ENCODE results near the gene GNLY. TPM values are rescaled to one million over a fixed set of nuclear protein-coding genes. Genes with fewer than 3 reads are reported as not detected.

Gene GNLY
- total RNA-seq, 2 experiments from 2014 or later, result 2.6 to 3.2 TPM

GRCh38 chr2:85695691-85696668 is 1.8 kb downstream of the GNLY start:
- Mint-ChIP-seq H3K36me3 (ENCODE audit: low read depth) (no peaks in the 10 kb centered on the region), H3K9me3 (no peaks in the 10 kb centered on the region), H3K4me3 (no peak overlapping the region), H3K4me1 (ENCODE audit: low read depth) (no peaks in the 10 kb centered on the region), H3K27ac (no peak overlapping the region), H3K27me3 (ENCODE audit: low read depth) (no peaks in the 10 kb centered on the region)
- CTCF ChIA-PET, result interaction anchor here (2.2 to 2.4 kb wide), 3 partner anchors 10 to 16 kb away, joined by 6 to 13 read pairs (median 10); no protein-coding TSS in a partner anchor
- intact Hi-C loops (cut with micrococcal nuclease), result no loop called here
- no peak for DNase-seq

- no peak for DNase-seq
- Mint-ChIP-seq H3K4me1 (ENCODE audit: low read depth) (peaks cover 4% of the 10 kb centered on the region), H3K27ac (no peak overlapping the region), H3K4me3 (no peak overlapping the region), H3K36me3 (ENCODE audit: low read depth) (no peaks in the 10 kb centered on the region), H3K27me3 (ENCODE audit: low read depth) (no peaks in the 10 kb centered on the region), H3K9me3 (no peaks in the 10 kb centered on the region)
- CTCF ChIA-PET, result interaction anchor here (1.7 to 2.4 kb wide), 4 partner anchors 10 to 32 kb away, joined by 5 to 13 read pairs (median 8); no protein-coding TSS in a partner anchor
- intact Hi-C loops (cut with micrococcal nuclease), result no loop called here
These were observed 2.9 kb downstream of the GNLY start for GRCh38 chr2:85697096-85697495.

- H3K27ac Mint-ChIP-seq, result no peak overlapping the region
- H3K27me3 Mint-ChIP-seq (ENCODE audit: low read depth), result no peaks in the 10 kb centered on the region
- DNase-seq, result no peak
- H3K36me3 Mint-ChIP-seq (ENCODE audit: low read depth), result no peaks in the 10 kb centered on the region
- no peaks in the 10 kb centered on the region for H3K9me3 Mint-ChIP-seq
- intact Hi-C loops (cut with micrococcal nuclease), result no loop called here
- CTCF ChIA-PET, result interaction anchor here (1.7 to 2.4 kb wide), 4 partner anchors 10 to 31 kb away, joined by 5 to 13 read pairs (median 8); no protein-coding TSS in a partner anchor
- peaks cover 10% of the 10 kb centered on the region for H3K4me1 Mint-ChIP-seq (ENCODE audit: low read depth)
- no peak overlapping the region for H3K4me3 Mint-ChIP-seq
These were observed 3.6 kb downstream of the GNLY start for GRCh38 chr2:85697716-85698115.

- CTCF ChIA-PET, result interaction anchor here (1.2 to 2.4 kb wide), 5 partner anchors 9 to 31 kb away, joined by 3 to 13 read pairs (median 5); no protein-coding TSS in a partner anchor
- no peak for DNase-seq
- H3K27me3 Mint-ChIP-seq (ENCODE audit: low read depth), result no peaks in the 10 kb centered on the region
- no peaks in the 10 kb centered on the region for H3K36me3 Mint-ChIP-seq (ENCODE audit: low read depth)
- no peak overlapping the region for H3K27ac Mint-ChIP-seq
- intact Hi-C loops (cut with micrococcal nuclease), result no loop called here
- H3K9me3 Mint-ChIP-seq, result no peaks in the 10 kb centered on the region
- H3K4me1 Mint-ChIP-seq (ENCODE audit: low read depth), result peaks cover 16% of the 10 kb centered on the region
- H3K4me3 Mint-ChIP-seq, result no peak overlapping the region
These were observed 4.2 kb downstream of the GNLY start for GRCh38 chr2:85698184-85698879.

- Mint-ChIP-seq H3K27ac (no peak overlapping the region), H3K27me3 (ENCODE audit: low read depth) (no peaks in the 10 kb centered on the region), H3K4me1 (ENCODE audit: low read depth) (peaks cover 17% of the 10 kb centered on the region), H3K36me3 (ENCODE audit: low read depth) (no peaks in the 10 kb centered on the region), H3K4me3 (no peak overlapping the region), H3K9me3 (no peaks in the 10 kb centered on the region)
- DNase-seq, result no peak
- intact Hi-C loops (cut with micrococcal nuclease), result no loop called here
- CTCF ChIA-PET, result interaction anchor here (0.6 to 1.7 kb wide), 7 partner anchors 9 to 395 kb away, joined by 3 to 6 read pairs (median 4); no protein-coding TSS in a partner anchor
These were observed 4.7 kb downstream of the GNLY start for GRCh38 chr2:85698880-85699254.

- H3K9me3 Mint-ChIP-seq, result no peaks in the 10 kb centered on the region
- intact Hi-C loops (cut with micrococcal nuclease), result no loop called here
- no peak for DNase-seq
- no peak overlapping the region for H3K4me3 Mint-ChIP-seq
- no peak overlapping the region for H3K27ac Mint-ChIP-seq
- H3K4me1 Mint-ChIP-seq (ENCODE audit: low read depth), result peaks cover 17% of the 10 kb centered on the region
- no peaks in the 10 kb centered on the region for H3K27me3 Mint-ChIP-seq (ENCODE audit: low read depth)
- no peaks in the 10 kb centered on the region for H3K36me3 Mint-ChIP-seq (ENCODE audit: low read depth)
- CTCF ChIA-PET, result interaction anchor here (0.6 to 1.3 kb wide), 6 partner anchors 8 to 395 kb away, joined by 3 to 6 read pairs (median 4); no protein-coding TSS in a partner anchor
These were observed 5.2 kb downstream of the GNLY start for GRCh38 chr2:85699325-85699724.

GRCh38 chr2:85702172-85702571 is 8.0 kb downstream of the GNLY start:
- Mint-ChIP-seq H3K27me3 (ENCODE audit: low read depth) (peaks cover 3% of the 10 kb centered on the region), H3K9me3 (no peaks in the 10 kb centered on the region), H3K4me3 (no peak overlapping the region), H3K27ac (no peak overlapping the region), H3K36me3 (ENCODE audit: low read depth) (no peaks in the 10 kb centered on the region), H3K4me1 (ENCODE audit: low read depth) (peaks cover 18% of the 10 kb centered on the region)
- DNase-seq, result no peak
- CTCF ChIA-PET, result interaction anchor here (9.1 kb wide), 1 partner anchor 23 kb away, joined by 68 read pairs; no protein-coding TSS in a partner anchor
- intact Hi-C loops (cut with micrococcal nuclease), result no loop called here

GRCh38 chr2:85702800-85703199 is 8.6 kb downstream of the GNLY start:
- Mint-ChIP-seq H3K27ac (no peak overlapping the region), H3K36me3 (ENCODE audit: low read depth) (no peaks in the 10 kb centered on the region), H3K27me3 (ENCODE audit: low read depth) (peaks cover 3% of the 10 kb centered on the region), H3K9me3 (no peaks in the 10 kb centered on the region), H3K4me1 (ENCODE audit: low read depth) (peaks cover 18% of the 10 kb centered on the region), H3K4me3 (no peak overlapping the region)
- no peak for DNase-seq
- CTCF ChIA-PET, result interaction anchor here (2.4 to 9.1 kb wide), 2 partner anchors 23 to 66 kb away, joined by 7 to 68 read pairs; no protein-coding TSS in a partner anchor
- intact Hi-C loops (cut with micrococcal nuclease), result no loop called here

- H3K36me3 Mint-ChIP-seq (ENCODE audit: low read depth), result no peaks in the 10 kb centered on the region
- no peak for DNase-seq
- H3K9me3 Mint-ChIP-seq, result no peaks in the 10 kb centered on the region
- CTCF ChIA-PET, result interaction anchor here (2.4 to 9.1 kb wide), 2 partner anchors 24 to 66 kb away, joined by 7 to 68 read pairs; no protein-coding TSS in a partner anchor
- no peak overlapping the region for H3K27ac Mint-ChIP-seq
- H3K4me1 Mint-ChIP-seq (ENCODE audit: low read depth), result peaks cover 18% of the 10 kb centered on the region
- H3K4me3 Mint-ChIP-seq, result no peak overlapping the region
- peaks cover 6% of the 10 kb centered on the region for H3K27me3 Mint-ChIP-seq (ENCODE audit: low read depth)
- intact Hi-C loops (cut with micrococcal nuclease), result no loop called here
These were observed 9.2 kb downstream of the GNLY start for GRCh38 chr2:85703329-85703728.

- Mint-ChIP-seq H3K27ac (no peak overlapping the region), H3K36me3 (ENCODE audit: low read depth) (no peaks in the 10 kb centered on the region), H3K4me3 (no peak overlapping the region), H3K4me1 (ENCODE audit: low read depth) (peaks cover 18% of the 10 kb centered on the region), H3K9me3 (no peaks in the 10 kb centered on the region), H3K27me3 (ENCODE audit: low read depth) (peaks cover 6% of the 10 kb centered on the region)
- DNase-seq, result no peak
- intact Hi-C loops (cut with micrococcal nuclease), result no loop called here
- CTCF ChIA-PET, result interaction anchor here (2.4 to 9.1 kb wide), 2 partner anchors 25 to 67 kb away, joined by 7 to 68 read pairs; no protein-coding TSS in a partner anchor
These were observed 9.9 kb downstream of the GNLY start for GRCh38 chr2:85704038-85704437.

- Mint-ChIP-seq H3K4me3 (no peak overlapping the region), H3K4me1 (ENCODE audit: low read depth) (peaks cover 18% of the 10 kb centered on the region), H3K9me3 (no peaks in the 10 kb centered on the region), H3K27ac (no peak overlapping the region), H3K36me3 (ENCODE audit: low read depth) (no peaks in the 10 kb centered on the region), H3K27me3 (ENCODE audit: low read depth) (peaks cover 6% of the 10 kb centered on the region)
- intact Hi-C loops (cut with micrococcal nuclease), result loop anchor here (5.0 kb wide), 1 partner anchor 313 kb away; no protein-coding TSS in a partner anchor
- no peak for DNase-seq
- CTCF ChIA-PET, result interaction anchor here (0.9 to 9.1 kb wide), 9 partner anchors 11 to 348 kb away, joined by 3 to 68 read pairs (median 4); partner anchors contain the start of gene GNLY
These were observed 10.9 kb downstream of the GNLY start for GRCh38 chr2:85704800-85705679.

Measured in activated naive CD4-positive, alpha-beta T cell treated with anti-CD3 and anti-CD28 coated beads for 36 hours (primary cell).